GM12872 (cell line): ENCODE data around the gene ADGRG3.

Experiments used
- TF ChIP-seq, protein P1 (sequence below): IDR thresholded peaks from 3 replicates; pipeline ENCODE4 v1.5.1; 2011; ENCODE audit warnings: low read depth, mild to moderate bottlenecking, low read length, moderate library complexity; ENCODE audit not compliant: insufficient read depth

ADGRG3 gene

GRCh38 chr16:57665541-57665940, 2.6 kb upstream of the ADGRG3 start:
- TF ChIP-seq, protein P1, sequence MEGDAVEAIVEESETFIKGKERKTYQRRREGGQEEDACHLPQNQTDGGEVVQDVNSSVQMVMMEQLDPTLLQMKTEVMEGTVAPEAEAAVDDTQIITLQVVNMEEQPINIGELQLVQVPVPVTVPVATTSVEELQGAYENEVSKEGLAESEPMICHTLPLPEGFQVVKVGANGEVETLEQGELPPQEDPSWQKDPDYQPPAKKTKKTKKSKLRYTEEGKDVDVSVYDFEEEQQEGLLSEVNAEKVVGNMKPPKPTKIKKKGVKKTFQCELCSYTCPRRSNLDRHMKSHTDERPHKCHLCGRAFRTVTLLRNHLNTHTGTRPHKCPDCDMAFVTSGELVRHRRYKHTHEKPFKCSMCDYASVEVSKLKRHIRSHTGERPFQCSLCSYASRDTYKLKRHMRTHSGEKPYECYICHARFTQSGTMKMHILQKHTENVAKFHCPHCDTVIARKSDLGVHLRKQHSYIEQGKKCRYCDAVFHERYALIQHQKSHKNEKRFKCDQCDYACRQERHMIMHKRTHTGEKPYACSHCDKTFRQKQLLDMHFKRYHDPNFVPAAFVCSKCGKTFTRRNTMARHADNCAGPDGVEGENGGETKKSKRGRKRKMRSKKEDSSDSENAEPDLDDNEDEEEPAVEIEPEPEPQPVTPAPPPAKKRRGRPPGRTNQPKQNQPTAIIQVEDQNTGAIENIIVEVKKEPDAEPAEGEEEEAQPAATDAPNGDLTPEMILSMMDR, result no peak

GRCh38 chr16:57666353-57667047, 1.6 kb upstream of the ADGRG3 start:
- TF ChIP-seq, protein P1, result no peak

- TF ChIP-seq, protein P1, result no peak
Measured at GRCh38 chr16:57667048-57667525, 1.0 kb upstream of the ADGRG3 start.

- TF ChIP-seq, protein P1, result peak; percentile 37; the same call in 2 of the 3 replicates
Measured at GRCh38 chr16:57667526-57668262, 412 bp upstream of the ADGRG3 start.

GRCh38 chr16:57668630-57669475, 747 bp downstream of the ADGRG3 start:
- TF ChIP-seq, protein P1, result no peak

GRCh38 chr16:57669476-57670162, 1.5 kb downstream of the ADGRG3 start:
- TF ChIP-seq, protein P1, result no peak
